Panc1 (cell line): Measurements from ENCODE around the gene TFAP2A.

Experiments used
- CTCF ChIP-seq: fragments of 450-650 bp; IDR thresholded peaks from 2 replicates; pipeline ENCODE4 v1.5.1; 2017; ENCODE audit warnings: mild to moderate bottlenecking
- POLR2AphosphoS5 ChIP-seq: IDR thresholded peaks from 2 replicates; pipeline ENCODE4 v1.6.1; 2012; ENCODE audit warnings: mild to moderate bottlenecking, low read depth, low read length, moderate library complexity

- no peak for TF ChIP-seq CTCF
- no peak for TF ChIP-seq POLR2AphosphoS5
Observed at GRCh38 chr6:10448096-10448495, 33.2 kb upstream of the TFAP2A start.
